ENCODE data around the gene CPTP. TPM values are rescaled to one million over a fixed set of nuclear protein-coding genes. Genes with fewer than 3 reads are reported as not detected.

The CPTP gene
- total RNA-seq, 1 experiment from 2014 or later, result 14.0 TPM

DNA sequence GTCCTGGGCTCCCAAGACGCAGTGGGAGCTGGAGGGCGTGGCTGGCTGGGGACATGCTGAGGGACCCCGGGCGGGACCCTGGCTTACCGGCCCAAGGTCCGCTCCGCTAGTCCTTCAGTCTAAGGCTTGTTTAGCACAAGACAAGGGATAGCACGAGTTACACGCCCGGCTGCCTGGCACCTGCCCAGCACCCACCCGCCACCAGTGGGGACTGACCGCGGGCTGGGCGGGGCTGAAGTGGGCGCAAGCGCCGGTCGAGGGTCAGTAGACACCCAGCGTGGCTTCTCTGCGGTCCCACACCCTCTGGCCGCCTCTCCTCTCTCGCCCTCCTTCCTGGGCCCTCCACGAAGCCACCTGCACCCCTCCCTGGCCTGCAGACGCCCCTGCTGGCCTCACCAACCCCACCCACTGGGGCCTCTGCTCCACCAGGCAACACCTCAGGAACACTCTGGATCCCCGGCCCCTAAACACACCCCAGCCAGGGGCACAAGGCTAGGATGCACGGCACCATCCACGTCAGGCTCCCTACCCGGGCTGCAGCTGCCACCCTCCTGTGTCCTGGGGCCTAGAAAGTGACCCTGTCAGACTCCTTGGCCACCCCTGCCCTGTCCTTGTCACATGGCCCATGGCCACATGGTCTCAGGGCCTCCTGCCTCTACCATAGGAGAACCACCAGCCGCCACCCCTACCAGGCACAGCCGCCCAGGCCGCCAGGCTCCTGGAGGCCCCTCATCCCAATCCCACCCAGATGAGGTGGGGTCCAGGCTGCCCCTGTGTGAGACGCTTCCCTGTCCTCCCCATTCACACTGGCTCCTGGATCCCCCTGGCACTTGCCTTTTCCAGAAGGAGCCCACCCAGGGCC is 12.6 kb downstream of the CPTP start:
- no peak overlapping the region for H3T11ph ChIP-seq (ENCODE audit: low read length)
- H3K4me2 ChIP-seq (ENCODE audit: insufficient read depth, insufficient read length, low read length), result no peak overlapping the region
- peaks cover 0 to 8% of the 10 kb centered on the region in 2 experiments; a peak in 3 of 5 replicates for H3K9me3 Mint-ChIP-seq
- H3K9me3 ChIP-seq (ENCODE audit: control insufficient read depth, low read depth, low read length), result no peaks in the 10 kb centered on the region
- H2BK120ac ChIP-seq (ENCODE audit: low read depth, low read length, poor library complexity, severe bottlenecking), result no peak overlapping the region
- no peak overlapping the region; a peak in 1 of 5 replicates for H3K4me3 Mint-ChIP-seq
- no peaks in the 10 kb centered on the region for H3K27me3 Mint-ChIP-seq (ENCODE audit: low read depth)
- no peaks in the 10 kb centered on the region for H4K20me1 ChIP-seq (ENCODE audit: control insufficient read depth, insufficient read depth, insufficient read length)
- no peak overlapping the region for H2BK5ac ChIP-seq (ENCODE audit: insufficient read length, low read length)
- H3K27ac Mint-ChIP-seq, result peak overlapping the region in 1 of 3 experiments; percentile 35; a peak in 1 of 7 replicates
- H3K4me1 Mint-ChIP-seq, result no peaks in the 10 kb centered on the region
- no peak overlapping the region for H4K8ac ChIP-seq (replicated peaks; ENCODE audit: insufficient read length, low read depth, low read length)
- no peak overlapping the region for H3K23ac ChIP-seq (ENCODE audit: insufficient read length, low read depth, low read length)
- no peak overlapping the region for H3K9ac ChIP-seq (ENCODE audit: extremely low read depth, insufficient read length, low read length)
- H2AFZ ChIP-seq (ENCODE audit: low read length), result no peak overlapping the region
- no peak for DNase-seq
- H4K91ac ChIP-seq (ENCODE audit: insufficient read length, low read depth, low read length), result no peak overlapping the region
- no peak overlapping the region for H3K27ac ChIP-seq (ENCODE audit: insufficient read length, low read depth, low read length)
- no peak overlapping the region for H2AK5ac ChIP-seq (ENCODE audit: insufficient read length, low read length)
- no CpG with 5 or more reads among the region's 32 CpGs for WGBS (ENCODE audit: extremely low coverage, insufficient read length, low lambda C conversion rate)
- no peak overlapping the region for H2BK20ac ChIP-seq (ENCODE audit: low read depth, low read length, poor library complexity, severe bottlenecking)
- no peaks in the 10 kb centered on the region for H3K23me2 ChIP-seq (ENCODE audit: insufficient read length, low read depth, low read length, poor library complexity, severe bottlenecking)
- H3K79me2 ChIP-seq (ENCODE audit: insufficient read depth, low read length), result no peaks in the 10 kb centered on the region
- H3K4ac ChIP-seq (ENCODE audit: low read depth, low read length), result no peak overlapping the region
- H3K27me3 ChIP-seq (ENCODE audit: insufficient read depth, low read length), result no peaks in the 10 kb centered on the region
- no peak overlapping the region for H2BK12ac ChIP-seq (ENCODE audit: insufficient read length, low read depth, low read length)
- H3K36me3 Mint-ChIP-seq (ENCODE audit: insufficient read depth in 1 of 3, low read depth in 3 of 3), result peaks cover 18 to 34% (median 27%) of the 10 kb centered on the region in 3 experiments
- H3K14ac ChIP-seq (ENCODE audit: insufficient read depth, low read length), result no peak overlapping the region
- no peak overlapping the region for H3K56ac ChIP-seq (ENCODE audit: insufficient read length, low read depth, low read length)
- no peaks in the 10 kb centered on the region for H3K4me1 ChIP-seq (ENCODE audit: insufficient read depth, low read length)
- TF ChIP-seq, protein P1, sequence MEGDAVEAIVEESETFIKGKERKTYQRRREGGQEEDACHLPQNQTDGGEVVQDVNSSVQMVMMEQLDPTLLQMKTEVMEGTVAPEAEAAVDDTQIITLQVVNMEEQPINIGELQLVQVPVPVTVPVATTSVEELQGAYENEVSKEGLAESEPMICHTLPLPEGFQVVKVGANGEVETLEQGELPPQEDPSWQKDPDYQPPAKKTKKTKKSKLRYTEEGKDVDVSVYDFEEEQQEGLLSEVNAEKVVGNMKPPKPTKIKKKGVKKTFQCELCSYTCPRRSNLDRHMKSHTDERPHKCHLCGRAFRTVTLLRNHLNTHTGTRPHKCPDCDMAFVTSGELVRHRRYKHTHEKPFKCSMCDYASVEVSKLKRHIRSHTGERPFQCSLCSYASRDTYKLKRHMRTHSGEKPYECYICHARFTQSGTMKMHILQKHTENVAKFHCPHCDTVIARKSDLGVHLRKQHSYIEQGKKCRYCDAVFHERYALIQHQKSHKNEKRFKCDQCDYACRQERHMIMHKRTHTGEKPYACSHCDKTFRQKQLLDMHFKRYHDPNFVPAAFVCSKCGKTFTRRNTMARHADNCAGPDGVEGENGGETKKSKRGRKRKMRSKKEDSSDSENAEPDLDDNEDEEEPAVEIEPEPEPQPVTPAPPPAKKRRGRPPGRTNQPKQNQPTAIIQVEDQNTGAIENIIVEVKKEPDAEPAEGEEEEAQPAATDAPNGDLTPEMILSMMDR (conservative IDR thresholded peaks at IDR 0.05), result no peak
- no peak overlapping the region for H3K18ac ChIP-seq (ENCODE audit: insufficient read length, low read depth, low read length)
- H2BK15ac ChIP-seq (ENCODE audit: low read depth, low read length), result no peak overlapping the region
- no peaks in the 10 kb centered on the region for H3K79me1 ChIP-seq (ENCODE audit: insufficient read depth, low read depth, low read length, poor library complexity, severe bottlenecking)
- no peak overlapping the region for H4K5ac ChIP-seq (ENCODE audit: insufficient read length, low read depth, low read length)
